ENCODE results near the gene C2CD4C. TPM values are rescaled to one million over a fixed set of nuclear protein-coding genes. Genes with fewer than 3 reads are reported as not detected.

The C2CD4C gene
- total and polyA plus RNA-seq, 10 of the 15 experiments (the other 5 are each of a cell fraction or from before 2014, with no cell fraction given): not detected

DNA sequence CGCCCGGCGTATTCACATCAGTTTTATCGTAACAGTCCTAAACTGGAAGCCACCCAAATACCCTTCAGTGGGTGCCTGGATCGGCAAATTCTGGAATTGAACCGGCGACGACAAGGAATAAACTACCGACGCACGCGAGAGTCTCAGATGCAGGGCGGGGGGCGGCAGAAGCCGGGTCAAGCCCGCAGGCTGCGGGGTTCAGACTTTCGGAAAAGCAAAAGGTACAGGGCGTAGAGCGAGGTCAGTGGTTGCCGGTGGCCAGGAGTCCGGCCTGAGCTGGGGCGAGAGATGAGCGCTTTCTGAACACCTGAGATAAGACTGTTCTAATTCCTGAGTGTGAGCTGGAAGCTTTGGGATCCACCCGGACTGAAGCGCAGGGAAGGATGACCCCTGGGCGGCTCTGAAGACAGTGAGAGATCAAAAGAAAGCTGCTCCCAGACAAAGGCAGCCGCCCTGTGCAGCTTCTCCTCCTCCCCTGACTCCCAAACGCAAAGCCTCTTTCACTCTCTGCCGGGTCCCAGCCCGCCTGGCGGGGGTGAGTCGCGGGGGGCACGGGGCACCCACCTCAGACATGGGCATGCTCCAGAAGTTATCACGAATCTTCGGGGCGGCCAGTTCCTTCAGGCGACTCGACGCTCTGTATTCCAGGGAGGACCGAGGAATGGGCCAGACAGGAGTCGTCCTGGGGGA lies 38.2 kb downstream of the C2CD4C start (continued):
- TF ChIP-seq, protein P1, sequence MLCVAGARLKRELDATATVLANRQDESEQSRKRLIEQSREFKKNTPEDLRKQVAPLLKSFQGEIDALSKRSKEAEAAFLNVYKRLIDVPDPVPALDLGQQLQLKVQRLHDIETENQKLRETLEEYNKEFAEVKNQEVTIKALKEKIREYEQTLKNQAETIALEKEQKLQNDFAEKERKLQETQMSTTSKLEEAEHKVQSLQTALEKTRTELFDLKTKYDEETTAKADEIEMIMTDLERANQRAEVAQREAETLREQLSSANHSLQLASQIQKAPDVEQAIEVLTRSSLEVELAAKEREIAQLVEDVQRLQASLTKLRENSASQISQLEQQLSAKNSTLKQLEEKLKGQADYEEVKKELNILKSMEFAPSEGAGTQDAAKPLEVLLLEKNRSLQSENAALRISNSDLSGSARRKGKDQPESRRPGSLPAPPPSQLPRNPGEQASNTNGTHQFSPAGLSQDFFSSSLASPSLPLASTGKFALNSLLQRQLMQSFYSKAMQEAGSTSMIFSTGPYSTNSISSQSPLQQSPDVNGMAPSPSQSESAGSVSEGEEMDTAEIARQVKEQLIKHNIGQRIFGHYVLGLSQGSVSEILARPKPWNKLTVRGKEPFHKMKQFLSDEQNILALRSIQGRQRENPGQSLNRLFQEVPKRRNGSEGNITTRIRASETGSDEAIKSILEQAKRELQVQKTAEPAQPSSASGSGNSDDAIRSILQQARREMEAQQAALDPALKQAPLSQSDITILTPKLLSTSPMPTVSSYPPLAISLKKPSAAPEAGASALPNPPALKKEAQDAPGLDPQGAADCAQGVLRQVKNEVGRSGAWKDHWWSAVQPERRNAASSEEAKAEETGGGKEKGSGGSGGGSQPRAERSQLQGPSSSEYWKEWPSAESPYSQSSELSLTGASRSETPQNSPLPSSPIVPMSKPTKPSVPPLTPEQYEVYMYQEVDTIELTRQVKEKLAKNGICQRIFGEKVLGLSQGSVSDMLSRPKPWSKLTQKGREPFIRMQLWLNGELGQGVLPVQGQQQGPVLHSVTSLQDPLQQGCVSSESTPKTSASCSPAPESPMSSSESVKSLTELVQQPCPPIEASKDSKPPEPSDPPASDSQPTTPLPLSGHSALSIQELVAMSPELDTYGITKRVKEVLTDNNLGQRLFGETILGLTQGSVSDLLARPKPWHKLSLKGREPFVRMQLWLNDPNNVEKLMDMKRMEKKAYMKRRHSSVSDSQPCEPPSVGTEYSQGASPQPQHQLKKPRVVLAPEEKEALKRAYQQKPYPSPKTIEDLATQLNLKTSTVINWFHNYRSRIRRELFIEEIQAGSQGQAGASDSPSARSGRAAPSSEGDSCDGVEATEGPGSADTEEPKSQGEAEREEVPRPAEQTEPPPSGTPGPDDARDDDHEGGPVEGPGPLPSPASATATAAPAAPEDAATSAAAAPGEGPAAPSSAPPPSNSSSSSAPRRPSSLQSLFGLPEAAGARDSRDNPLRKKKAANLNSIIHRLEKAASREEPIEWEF (IDR thresholded peaks at IDR 0.05; ENCODE audit: insufficient replicate concordance, low read depth, low read length): no peak
- TF ChIP-seq NFYB (IDR thresholded peaks at IDR 0.05; ENCODE audit: insufficient read depth, low read depth, low read length) (no peak), NR2C1 (IDR thresholded peaks at IDR 0.05) (no peak), EGR1 (IDR thresholded peaks at IDR 0.05; ENCODE audit: borderline replicate concordance in 1 of 2, low read depth in 2 of 2, low read length in 2 of 2) (no peak)

DNA sequence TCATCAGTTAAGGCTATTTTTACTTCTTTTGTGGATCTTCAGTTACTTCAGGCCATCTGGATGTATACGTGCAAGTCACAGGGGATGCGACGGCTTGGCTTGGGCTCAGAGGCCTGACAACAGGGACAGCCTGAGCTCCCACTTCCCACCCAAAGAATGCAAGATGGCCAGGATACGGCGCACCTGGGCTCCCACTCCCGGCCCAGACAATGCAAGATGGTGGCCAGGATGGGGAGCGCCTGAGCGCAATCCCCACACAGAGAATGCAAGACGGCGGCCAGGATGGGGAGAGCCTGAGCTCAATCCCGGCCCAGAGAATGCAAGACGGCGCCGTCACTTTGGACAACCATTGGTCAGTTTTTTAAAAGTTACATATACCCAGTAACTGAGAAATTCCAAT lies 39.1 kb downstream of the C2CD4C start:
- DNase-seq (ENCODE audit: low read depth, low spot score) (no peak), FAIRE-seq (no peak), ATAC-seq (no peak)
- H3K4me3 ChIP-seq: no peak overlapping the region
- no peaks in the 10 kb centered on the region for H4K20me1 ChIP-seq (ENCODE audit: control insufficient read depth, insufficient read depth)
- RAD21 ChIA-PET (ENCODE audit: unreplicated experiment): no interaction called here
- H3K9me3 ChIP-seq (replicated peaks; ENCODE audit: control insufficient read depth, insufficient read depth, low read length): no peaks in the 10 kb centered on the region
- CTCF ChIA-PET: no interaction called here
- no peaks in the 10 kb centered on the region for H3K4me1 ChIP-seq (ENCODE audit: control insufficient read depth, insufficient read depth, low read length)
- H3K9ac ChIP-seq (ENCODE audit: control insufficient read depth, insufficient read depth, low read length): no peak overlapping the region
- WGBS (ENCODE audit: insufficient coverage, insufficient replicate concordance, low lambda C conversion rate, missing lambda C conversion rate): 64% methylated on average over 14 of the region's 14 CpGs
- H3K4me2 ChIP-seq (ENCODE audit: control insufficient read depth, insufficient read depth): no peak overlapping the region
- BruUV-seq (replicated peaks): no TSS peak
- POLR2A ChIA-PET: no interaction called here
- H3K79me2 ChIP-seq (ENCODE audit: control insufficient read depth, insufficient read depth, low read length): no peaks in the 10 kb centered on the region
- in situ Hi-C loops (cut with MboI): no loop called here
- H3K27me3 ChIP-seq (replicated peaks in 1 of 2; ENCODE audit: control insufficient read depth in 2 of 2, insufficient read depth in 2 of 2, low read length in 1 of 2): no peaks in the 10 kb centered on the region
- SMC1A ChIA-PET (ENCODE audit: uncharacterized antibody, unreplicated experiment): no interaction called here
- H3K36me3 ChIP-seq (ENCODE audit: control insufficient read depth in 2 of 2, insufficient read depth in 2 of 2, low read length in 1 of 2): no peaks in the 10 kb centered on the region
- no peak overlapping the region for H2AFZ ChIP-seq (ENCODE audit: control insufficient read depth, low read depth, low read length)
- intact Hi-C loops (cut with micrococcal nuclease; ENCODE audit: unreplicated experiment): no loop called here
- H3K27ac ChIP-seq (ENCODE audit: control insufficient read depth, insufficient read depth): no peak overlapping the region
- TF ChIP-seq ZNF622 (IDR thresholded peaks at IDR 0.05) (no peak), SMARCA5 (IDR thresholded peaks at IDR 0.05) (no peak), MXI1 (IDR thresholded peaks at IDR 0.05; ENCODE audit: low read depth, low read length) (no peak), NBN (IDR thresholded peaks at IDR 0.05) (no peak)
- TF ChIP-seq, protein P2, sequence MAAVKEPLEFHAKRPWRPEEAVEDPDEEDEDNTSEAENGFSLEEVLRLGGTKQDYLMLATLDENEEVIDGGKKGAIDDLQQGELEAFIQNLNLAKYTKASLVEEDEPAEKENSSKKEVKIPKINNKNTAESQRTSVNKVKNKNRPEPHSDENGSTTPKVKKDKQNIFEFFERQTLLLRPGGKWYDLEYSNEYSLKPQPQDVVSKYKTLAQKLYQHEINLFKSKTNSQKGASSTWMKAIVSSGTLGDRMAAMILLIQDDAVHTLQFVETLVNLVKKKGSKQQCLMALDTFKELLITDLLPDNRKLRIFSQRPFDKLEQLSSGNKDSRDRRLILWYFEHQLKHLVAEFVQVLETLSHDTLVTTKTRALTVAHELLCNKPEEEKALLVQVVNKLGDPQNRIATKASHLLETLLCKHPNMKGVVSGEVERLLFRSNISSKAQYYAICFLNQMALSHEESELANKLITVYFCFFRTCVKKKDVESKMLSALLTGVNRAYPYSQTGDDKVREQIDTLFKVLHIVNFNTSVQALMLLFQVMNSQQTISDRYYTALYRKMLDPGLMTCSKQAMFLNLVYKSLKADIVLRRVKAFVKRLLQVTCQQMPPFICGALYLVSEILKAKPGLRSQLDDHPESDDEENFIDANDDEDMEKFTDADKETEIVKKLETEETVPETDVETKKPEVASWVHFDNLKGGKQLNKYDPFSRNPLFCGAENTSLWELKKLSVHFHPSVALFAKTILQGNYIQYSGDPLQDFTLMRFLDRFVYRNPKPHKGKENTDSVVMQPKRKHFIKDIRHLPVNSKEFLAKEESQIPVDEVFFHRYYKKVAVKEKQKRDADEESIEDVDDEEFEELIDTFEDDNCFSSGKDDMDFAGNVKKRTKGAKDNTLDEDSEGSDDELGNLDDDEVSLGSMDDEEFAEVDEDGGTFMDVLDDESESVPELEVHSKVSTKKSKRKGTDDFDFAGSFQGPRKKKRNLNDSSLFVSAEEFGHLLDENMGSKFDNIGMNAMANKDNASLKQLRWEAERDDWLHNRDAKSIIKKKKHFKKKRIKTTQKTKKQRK (IDR thresholded peaks at IDR 0.05; ENCODE audit: low read depth, low read length): no peak
- TF ChIP-seq, protein P3, sequence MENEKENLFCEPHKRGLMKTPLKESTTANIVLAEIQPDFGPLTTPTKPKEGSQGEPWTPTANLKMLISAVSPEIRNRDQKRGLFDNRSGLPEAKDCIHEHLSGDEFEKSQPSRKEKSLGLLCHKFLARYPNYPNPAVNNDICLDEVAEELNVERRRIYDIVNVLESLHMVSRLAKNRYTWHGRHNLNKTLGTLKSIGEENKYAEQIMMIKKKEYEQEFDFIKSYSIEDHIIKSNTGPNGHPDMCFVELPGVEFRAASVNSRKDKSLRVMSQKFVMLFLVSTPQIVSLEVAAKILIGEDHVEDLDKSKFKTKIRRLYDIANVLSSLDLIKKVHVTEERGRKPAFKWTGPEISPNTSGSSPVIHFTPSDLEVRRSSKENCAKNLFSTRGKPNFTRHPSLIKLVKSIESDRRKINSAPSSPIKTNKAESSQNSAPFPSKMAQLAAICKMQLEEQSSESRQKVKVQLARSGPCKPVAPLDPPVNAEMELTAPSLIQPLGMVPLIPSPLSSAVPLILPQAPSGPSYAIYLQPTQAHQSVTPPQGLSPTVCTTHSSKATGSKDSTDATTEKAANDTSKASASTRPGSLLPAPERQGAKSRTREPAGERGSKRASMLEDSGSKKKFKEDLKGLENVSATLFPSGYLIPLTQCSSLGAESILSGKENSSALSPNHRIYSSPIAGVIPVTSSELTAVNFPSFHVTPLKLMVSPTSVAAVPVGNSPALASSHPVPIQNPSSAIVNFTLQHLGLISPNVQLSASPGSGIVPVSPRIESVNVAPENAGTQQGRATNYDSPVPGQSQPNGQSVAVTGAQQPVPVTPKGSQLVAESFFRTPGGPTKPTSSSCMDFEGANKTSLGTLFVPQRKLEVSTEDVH (IDR thresholded peaks at IDR 0.05; ENCODE audit: low read depth, partially characterized antibody): no peak
